ENCODE measurements around the gene BBX.

Gene BBX

DNA sequence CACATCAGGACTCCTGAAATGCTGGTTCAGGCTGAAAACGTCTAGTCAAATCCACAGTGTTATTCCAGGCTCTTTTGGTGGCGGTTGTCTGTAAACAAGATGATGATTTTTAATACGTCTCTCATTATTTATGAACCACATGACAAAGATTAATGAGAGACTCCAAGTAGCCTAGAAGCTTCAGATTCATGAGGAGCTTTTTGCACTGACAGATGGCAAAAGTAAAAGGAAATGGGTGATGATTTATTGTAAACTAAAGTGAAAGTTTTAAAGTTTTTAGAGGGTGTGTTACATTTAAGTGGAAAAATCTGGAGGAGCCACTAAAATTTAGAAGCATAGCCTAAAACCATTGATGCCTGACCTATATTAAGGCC, 77.0 kb downstream of the BBX start:
- no peak for DNase-seq (ENCODE audit: low read depth)

DNA sequence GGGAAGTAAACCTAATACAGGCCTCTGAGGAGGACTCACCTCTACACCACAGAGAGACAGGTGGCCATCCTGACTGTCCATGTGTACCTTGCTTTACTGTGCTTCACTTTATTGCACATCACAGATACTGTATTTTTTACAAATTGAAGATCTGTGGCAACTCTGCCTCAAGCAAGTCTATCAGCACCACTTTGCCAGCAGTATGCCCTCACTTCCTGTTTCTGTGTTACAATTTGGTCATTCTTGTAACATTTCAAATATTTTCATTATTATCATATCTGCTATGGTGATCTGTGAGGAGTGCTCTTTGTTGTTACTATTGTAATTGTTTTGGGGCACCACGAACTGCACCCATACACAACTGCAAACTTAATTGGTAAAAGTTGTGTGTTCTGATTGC, 78.0 kb downstream of the BBX start:
- DNase-seq (ENCODE audit: low read depth) = no peak

DNA sequence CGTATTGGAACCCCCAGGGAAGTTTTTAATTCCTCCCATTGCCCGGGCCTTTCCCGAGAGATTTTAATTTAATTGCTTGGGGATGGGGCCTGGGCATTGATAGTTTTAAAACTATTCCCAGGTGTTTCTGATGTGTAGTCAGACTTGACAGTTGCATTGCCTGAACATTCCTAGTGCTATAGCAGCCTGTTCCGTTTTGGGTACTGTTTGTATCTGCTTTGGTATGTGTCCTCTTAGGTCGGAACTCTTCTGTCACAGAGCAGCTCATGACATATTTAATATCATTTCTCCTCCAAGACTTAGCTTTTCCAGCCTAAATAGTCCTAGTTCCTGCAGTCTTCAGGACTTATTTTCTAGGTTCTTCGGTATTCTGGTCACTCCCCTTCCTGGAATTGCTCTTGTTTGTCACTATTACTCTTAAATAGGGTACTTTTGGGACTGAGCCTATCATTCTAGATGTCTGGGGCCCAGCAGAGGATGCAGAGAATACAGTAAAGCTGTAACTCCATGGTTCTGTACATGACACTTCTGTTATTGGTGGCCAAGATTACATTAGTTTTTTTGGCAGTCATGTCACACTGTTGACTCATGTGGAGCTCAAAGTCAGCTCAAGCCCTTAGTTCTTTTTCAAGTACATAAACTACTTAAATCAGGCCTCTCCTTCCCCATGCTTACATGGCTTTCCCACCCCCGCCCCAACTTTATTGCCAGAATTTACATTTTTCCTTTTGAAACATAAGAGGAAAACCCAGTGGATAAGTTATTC, 81.5 kb downstream of the BBX start:
- DNase-seq (ENCODE audit: low read depth) = no peak

DNA sequence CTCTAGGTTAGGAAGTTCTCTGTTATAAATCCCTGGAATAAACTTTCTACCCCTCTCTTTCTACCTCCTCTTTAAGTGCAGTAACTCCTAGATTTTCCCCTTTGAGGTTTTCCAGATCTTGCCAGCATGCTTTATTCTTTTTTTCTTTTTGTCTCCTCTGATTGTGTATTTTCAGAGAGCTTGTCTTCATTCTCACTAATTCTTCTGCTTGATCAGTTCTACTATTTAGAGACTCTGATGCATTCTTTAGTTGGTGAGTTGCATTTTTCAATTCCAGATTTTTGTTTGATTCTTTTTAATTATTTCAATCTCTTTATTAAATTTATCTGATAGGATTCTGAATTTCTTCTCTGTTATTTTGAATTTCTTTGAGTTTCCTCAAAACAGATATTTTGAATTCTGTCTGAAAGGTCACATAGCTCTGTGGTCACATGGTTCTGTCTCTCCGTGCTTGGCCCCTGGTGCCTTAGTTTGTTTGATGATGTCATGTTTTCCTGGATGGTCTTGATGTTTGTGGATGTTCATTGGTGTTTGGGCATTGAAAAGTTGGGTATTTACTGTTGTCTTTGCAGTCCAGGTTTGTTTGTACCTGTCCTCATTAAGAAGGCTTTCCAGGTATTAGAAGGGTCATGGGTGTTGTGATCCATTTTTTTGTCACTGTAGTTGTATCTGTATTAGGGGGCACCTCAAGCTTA, 89.2 kb downstream of the BBX start:
- DNase-seq (ENCODE audit: low read depth) = no peak

DNA sequence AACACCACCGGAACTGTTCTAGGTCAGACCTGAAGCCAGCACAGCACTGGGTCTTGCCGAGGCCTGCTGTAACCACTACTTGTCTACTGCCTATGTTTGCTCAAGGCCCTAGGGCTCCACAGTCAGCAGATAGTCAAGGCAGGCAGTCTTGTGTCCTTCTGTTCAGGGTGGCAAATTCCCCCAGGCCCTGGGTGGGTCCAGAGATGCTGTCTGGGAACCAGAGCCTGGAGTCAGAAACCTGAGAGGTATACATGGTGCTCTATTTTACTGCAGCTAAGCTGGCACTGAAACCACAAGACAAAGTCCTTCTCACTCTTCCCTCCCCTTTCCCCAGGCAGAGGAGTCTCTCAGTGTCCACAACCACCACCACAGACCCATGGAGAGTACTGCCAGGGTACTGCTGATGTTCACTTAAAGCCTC, 89.9 kb downstream of the BBX start:
- no peak for DNase-seq (ENCODE audit: low read depth)

DNA sequence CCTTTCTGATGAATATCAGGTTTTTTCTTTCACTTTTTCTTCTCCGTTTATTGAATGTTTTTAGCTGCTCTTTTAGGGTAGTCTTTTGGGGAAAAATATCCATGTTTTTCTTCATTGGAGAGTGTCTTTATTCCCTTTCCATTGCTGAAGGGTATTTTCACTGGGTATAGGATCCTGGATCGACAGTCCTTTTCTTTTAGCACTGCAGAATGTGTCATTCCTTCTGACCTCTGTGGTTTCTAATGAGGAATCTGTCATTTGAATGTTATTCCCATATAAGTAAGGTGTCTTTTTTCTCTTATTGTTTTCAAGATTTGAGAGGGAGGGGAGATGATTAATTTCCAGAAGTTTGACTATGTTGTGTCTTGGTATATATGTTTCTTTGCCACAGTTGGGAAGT, 96.8 kb downstream of the BBX start:
- DNase-seq (ENCODE audit: low read depth) = no peak

DNA sequence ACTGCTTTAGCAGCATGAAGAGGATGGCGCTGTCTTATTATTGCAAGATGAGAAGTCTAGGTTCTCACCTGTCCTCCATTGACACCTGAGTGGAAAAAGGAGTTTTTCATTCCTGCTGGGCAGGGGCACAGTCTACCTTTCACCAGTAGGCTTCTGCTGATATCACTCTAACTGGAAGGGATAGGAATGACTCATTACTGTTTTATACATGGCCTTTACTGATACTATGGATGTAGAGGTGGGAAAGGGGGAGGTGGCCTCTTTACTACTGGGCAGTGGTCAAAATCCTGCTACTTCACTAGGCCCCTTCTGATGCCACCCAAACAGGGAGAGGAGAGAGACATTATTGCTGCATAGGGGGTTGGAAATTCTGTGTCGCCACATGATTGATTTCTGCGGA, 97.8 kb downstream of the BBX start:
- no peak for DNase-seq (ENCODE audit: low read depth)

DNA sequence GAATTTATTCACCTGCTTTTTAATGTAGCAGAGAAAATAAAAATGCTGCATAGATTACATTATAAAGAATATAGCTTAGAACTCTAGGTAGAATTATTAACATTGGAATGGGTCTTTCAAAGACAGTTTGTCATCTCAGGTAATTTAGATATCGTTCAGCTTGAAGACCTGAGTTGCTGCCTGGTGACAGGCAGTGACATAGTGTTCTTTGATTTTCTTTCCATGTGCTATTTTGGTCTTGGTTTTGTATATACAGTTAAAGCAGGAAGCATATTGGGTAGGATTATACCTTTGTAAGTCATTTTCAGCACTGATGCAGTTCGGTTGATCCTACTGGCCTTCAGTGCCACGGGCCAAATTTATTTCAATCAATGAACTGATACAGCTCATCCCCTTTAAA, 98.7 kb downstream of the BBX start:
- no peak for DNase-seq (ENCODE audit: low read depth)

DNA sequence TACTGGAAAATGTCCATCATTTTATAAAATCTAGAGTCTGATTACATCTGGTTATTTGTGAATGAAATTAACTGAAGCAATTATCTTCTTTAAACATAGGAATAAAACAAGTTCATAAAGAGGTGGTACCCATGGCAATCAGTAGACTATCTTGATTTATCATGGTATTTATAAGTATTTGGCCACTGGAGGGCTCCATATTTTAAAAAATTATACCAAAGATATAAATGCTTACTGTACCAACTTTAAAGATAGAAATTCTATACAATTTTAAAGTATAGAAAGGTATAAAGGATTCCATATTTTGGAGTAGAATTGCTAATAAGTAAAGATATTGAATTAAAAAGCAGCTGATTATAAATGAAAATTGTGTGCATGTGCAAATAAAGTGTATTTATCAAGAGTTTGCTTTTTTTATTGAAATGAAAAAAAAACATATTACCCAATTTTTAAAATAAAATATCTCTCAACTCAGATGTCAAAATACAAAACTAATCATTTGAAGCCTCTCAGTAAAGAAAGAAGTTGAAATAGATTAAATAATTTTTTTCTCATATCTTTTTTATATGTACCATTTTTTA, 105.3 kb downstream of the BBX start:
- no peak for DNase-seq (ENCODE audit: low read depth)

DNA sequence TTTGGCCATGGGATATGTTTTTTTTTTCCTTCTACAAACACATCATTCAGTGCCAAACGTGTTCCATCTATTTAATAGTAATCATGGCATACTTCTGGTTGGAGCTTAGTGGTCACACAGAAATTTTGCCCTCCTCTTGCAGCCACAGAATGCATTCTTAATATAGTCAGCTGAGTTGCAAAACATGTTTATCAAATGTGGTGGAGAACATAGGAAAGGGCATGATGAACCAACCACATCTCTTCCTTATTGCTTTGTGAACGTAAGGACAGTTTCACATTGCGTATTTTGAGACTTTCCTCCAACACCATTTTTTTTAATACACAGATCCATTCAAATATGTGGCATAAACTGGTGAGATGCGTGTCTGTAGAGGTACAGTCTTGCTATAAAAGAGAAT, 106.8 kb downstream of the BBX start:
- no peak for DNase-seq (ENCODE audit: low read depth)

DNA sequence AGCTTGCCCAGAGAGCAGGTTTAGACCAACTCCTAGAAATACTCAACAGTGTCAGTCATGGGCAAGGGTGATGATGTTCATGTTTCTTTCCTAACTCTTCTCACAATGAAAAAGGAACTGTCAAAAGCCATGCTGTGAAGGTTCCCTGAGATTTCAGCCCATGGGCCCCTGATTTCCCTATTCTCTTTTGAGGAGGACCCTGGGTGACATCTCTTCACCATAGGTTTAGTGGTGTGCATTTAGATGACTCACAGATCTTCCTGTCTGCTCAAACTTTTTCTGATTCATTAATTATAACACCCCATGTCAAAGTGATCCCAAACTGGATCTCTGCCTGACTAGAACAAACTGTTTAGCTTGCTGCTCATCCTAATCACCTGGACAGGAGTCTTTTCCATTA, 108.0 kb downstream of the BBX start:
- no peak for DNase-seq (ENCODE audit: low read depth)

DNA sequence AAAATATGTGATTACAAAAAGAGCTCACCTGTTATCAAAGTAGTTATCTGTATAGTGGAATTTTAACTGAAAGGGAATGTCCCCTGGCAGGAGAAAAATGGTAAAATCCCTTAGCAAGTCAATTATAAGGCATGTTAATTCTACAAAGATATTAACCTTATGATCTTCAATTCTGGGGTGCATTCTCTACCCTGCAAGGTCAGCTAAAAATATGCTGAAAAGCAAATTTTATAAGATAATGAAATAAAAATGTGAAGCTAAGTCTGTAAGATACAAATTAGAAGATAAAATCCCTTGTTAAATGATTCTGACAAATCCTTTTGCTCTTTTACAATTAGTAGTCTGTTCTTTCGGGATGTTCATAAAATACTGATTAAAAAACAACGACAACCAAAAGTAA, 109.8 kb downstream of the BBX start:
- no peak for DNase-seq (ENCODE audit: low read depth)

DNA sequence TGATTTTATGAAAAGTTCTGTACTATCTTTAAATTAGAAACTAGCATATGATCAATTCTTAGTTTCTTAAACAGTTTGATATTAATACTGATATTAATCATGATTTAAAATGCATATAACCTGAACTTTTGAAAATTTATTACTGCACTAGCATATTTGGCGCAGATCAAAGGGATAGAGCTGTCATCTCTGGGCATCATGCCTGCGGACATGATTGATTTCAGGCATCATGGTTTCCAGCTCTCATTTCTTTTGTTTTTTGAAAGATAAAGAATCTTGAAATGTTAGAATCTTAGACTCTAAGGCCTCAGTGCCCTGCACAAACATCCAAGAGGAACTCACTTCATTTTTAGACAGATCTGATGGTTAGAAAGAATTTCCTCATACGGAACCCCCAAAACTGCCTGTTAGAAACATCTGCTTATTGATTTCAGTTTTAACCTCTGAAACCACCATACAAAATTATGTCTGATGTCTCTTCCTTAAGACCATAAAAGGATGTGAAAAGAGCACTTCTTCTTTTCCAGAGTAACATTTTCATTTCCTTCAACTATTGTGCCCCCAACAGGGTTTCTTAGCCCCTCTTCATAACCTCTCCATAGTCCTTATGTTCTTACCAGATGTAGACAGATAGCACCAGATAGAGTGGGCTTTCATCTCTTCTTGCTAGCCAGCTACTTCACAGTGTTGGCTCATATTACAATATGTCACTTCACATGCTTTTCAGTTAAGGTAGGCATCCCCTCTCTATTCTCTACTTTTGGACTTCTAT, 110.8 kb downstream of the BBX start:
- DNase-seq (ENCODE audit: low read depth) = no peak

DNA sequence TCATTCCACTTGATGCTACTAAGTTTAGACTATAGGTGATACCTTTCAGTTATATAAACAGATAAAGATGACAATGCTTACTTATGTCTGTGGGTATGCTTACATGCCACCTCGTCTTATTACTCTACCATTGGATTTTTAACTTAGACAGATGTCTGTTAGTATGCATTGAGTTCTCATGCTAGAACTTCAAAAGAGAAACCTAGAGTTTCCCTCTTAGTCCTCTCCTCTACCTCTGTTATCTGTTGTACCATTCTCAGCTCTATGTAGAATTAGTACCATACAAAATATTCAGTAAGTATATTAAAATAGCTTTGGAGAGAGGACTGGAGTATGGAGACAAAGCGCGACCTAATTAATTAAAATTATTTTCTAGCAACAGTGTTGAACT, 111.3 kb downstream of the BBX start:
- DNase-seq (ENCODE audit: low read depth) = no peak

DNA sequence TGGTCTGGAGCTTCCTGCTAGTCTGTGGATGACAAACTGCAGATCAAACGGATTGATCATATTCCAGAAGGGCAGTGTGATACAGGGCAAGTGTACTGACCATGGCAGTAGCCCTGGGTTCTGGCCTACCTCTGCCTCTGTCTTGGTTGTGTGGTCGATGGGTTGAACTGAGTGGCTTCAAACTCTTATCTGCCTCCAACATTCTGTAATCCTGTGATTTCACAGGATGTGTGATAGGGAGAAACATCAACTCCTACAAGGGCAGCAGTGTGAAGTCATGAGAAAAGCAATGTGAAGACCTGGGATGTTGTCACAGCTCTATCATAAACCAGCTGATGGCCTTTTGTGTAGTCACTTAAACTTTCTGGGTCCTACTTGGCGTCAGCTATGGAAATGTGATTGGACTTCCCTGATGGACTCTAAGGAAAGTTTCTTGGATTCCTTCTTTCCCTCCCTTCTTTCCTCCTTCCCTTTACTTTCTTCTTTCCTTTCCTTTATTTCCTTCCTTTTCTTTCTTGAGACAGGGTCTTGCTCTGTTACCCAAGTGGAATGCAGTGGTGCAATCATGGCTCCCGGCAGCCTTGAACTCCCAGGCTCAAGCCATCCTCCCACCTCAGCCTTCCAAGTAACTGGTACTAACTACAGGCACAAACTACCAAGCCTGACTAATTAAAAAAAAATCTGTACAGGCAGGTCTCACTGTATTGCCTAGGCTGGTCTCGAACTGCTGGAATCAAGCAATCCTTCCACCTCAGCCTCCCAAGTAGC, 114.8 kb downstream of the BBX start:
- DNase-seq (ENCODE audit: low read depth) = no peak

DNA sequence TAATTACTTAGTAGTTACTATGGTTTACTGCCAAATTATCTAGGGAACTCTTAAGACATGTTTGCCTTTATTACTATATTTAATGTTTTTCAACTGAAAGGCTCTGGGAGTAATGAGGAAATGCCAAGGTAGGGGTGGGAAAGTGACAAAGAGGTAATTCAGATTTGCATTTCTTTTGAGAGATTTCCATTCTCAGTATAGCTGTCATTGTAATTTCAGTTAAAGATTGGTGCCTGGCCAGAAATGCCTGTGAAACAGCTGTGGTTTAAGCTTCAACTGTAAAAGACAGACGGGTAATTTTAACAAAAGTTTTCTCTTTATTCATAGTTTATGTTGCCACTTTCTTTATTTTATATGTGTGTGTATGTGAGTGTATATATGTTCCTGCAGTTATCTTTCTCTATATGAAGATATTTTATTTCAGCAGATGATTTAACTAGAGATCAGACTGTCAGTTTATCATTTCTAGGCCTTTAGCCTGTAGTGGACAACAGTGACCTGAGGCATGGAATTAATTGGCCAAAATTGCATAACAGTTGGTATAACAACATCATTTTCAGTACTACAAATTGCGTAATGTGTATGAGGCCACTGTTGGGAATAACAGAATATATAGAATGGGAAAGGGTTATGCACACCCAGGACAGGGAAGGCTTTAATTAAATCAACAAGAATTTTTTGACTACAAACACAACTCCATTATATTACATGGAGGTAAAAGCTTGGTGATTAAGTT, 119.0 kb downstream of the BBX start:
- DNase-seq (ENCODE audit: low read depth) = no peak

DNA sequence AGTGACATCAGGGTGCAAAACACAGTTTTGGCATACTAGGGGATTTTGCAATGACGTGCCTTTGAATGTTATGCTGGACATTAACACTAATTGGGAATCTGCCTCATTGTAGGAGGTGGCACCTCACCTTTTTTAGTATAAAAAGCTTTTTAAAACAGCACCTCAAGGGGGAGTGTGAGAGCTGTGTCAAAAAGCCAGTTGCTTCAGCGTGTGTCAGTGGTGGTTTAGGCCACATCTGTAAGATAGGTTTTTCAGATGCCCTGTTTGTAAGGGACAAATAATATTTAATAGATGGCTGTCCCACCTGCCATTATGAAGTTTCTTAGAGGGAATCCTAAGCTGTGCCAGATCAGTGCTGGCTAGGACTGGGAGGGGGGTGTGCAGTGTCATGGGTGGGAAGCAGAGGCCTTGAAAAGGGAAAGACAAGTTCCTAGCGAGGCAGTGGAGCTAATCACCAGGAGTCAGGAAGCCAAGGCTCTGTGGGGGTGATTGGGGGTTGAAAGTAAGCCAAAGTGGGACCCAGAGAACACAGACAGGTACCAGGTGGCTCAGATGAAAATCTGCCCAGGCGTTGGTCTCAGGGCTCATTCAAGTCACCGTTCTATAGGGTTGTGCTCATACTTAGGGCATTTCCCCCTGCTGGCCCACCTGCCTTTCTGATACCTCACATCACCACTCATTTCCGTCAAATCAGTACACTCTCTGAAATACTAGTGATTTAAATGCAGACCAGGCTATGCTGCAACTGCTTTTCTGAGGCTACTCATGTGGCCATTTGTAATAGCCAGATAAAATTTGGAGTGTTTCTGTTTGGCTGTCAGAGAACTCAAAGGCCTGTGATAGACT, 120.5 kb downstream of the BBX start:
- no peak for DNase-seq (ENCODE audit: low read depth)

DNA sequence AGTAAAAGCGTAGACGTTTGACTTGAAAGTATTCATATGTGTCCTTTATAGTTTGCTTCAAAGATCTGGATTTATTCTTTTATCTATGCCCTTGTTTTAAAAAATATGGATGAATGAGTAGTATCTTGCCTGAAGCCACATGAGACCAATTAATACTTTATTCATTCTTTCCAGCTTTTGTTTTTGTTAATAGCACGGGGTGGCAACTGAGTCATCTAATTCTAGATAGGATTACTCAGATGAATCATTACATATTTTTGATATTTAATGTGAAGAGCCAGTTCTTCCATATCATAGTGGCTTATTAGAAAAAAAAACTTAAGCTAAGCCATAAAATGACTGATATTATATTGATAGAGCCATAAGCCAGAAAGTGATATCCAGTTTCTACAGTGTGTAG, 121.9 kb downstream of the BBX start:
- no peak for DNase-seq (ENCODE audit: low read depth)

DNA sequence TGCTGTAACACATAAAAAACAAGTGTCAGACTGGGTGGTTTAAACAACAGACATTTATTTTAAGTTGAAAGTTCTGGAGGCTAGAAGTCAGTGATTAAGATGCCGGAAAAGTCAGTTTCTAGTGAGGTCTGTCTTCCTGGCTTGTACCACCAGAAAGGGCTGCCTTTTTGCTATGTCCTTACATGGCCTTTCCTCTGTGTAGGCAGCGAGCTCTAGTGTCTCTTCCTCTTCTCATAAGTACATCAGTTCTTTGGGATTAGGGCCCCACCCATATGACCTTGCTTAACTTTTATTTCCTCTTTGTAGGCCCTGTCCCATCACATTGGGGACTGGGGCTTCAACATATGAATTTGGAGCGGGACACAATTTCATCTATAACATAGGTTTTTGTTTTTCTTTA, 128.0 kb downstream of the BBX start:
- no peak for DNase-seq (ENCODE audit: low read depth)

DNA sequence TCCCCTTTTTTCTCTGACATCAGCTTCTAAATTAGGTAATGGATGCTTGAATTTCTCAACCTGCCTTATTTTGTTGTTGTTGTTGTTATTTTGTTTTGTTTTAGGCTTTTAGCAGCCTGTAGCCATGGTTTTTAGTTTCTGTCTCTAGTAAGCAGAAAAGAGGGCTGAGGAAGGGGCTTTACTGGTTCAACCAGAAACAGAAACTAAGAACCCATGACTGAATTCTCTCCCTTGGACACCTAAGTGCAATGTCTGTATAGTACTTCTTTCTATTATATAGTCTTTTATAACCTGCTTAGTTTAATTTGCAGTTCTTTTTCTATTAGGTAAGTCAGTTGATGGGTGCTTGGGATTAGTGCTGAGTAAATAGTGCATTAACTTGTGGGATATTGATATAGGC, 129.0 kb downstream of the BBX start:
- no peak for DNase-seq (ENCODE audit: low read depth)

All from T-helper 22 cell (primary cell).